ENCODE measurements around the gene SLC34A3.
A peak's percentile ranks its signal among the peaks of the same experiment; 100 is the strongest.

DNA sequence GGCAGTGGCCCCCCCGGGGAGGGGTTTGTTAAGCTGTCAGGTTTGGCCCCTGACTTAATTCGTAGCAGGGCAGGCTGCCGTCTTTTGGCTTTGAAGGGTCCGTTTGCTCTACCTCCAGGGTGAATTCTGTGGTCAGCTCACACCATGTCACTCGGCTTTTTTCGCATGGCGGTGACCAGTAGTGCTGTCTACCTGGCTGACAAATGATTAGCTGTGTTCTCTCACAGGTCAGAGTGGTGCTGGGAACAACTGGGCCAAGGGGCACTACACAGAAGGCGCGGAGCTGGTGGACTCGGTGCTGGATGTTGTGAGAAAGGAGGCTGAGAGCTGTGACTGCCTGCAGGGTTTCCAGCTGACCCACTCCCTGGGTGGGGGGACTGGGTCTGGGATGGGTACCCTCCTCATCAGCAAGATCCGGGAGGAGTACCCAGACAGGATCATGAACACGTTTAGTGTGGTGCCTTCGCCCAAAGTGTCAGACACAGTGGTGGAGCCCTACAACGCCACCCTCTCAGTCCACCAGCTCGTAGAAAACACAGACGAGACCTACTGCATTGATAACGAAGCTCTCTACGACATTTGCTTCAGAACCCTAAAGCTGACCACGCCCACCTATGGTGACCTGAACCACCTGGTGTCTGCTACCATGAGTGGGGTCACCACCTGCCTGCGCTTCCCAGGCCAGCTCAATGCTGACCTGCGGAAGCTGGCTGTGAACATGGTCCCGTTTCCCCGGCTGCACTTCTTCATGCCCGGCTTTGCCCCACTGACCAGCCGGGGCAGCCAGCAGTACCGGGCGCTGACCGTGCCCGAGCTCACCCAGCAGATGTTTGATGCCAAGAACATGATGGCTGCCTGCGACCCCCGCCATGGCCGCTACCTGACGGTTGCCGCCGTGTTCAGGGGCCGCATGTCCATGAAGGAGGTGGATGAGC, 11.8 kb downstream of the SLC34A3 start:
- TF ChIP-seq, protein P1, sequence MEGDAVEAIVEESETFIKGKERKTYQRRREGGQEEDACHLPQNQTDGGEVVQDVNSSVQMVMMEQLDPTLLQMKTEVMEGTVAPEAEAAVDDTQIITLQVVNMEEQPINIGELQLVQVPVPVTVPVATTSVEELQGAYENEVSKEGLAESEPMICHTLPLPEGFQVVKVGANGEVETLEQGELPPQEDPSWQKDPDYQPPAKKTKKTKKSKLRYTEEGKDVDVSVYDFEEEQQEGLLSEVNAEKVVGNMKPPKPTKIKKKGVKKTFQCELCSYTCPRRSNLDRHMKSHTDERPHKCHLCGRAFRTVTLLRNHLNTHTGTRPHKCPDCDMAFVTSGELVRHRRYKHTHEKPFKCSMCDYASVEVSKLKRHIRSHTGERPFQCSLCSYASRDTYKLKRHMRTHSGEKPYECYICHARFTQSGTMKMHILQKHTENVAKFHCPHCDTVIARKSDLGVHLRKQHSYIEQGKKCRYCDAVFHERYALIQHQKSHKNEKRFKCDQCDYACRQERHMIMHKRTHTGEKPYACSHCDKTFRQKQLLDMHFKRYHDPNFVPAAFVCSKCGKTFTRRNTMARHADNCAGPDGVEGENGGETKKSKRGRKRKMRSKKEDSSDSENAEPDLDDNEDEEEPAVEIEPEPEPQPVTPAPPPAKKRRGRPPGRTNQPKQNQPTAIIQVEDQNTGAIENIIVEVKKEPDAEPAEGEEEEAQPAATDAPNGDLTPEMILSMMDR (IDR thresholded peaks at IDR 0.05): no peak
- TF ChIP-seq EP300 (IDR thresholded peaks at IDR 0.05) (no peak), POLR2A (IDR thresholded peaks at IDR 0.05) (no peak), POLR2AphosphoS5 (IDR thresholded peaks at IDR 0.05) (peak in 1 of 2 donors; percentile 4)
